HG03135 (cell line): ENCODE data around the gene CALD1.

Source experiments
- ATAC-seq: cut with Tn5 transposase; IDR thresholded peaks from one replicate; pipeline ENCODE4 v1.9.1; 2021; ENCODE audit warnings: mild to moderate bottlenecking, moderate library complexity; ENCODE audit not compliant: unreplicated experiment

The CALD1 gene

DNA sequence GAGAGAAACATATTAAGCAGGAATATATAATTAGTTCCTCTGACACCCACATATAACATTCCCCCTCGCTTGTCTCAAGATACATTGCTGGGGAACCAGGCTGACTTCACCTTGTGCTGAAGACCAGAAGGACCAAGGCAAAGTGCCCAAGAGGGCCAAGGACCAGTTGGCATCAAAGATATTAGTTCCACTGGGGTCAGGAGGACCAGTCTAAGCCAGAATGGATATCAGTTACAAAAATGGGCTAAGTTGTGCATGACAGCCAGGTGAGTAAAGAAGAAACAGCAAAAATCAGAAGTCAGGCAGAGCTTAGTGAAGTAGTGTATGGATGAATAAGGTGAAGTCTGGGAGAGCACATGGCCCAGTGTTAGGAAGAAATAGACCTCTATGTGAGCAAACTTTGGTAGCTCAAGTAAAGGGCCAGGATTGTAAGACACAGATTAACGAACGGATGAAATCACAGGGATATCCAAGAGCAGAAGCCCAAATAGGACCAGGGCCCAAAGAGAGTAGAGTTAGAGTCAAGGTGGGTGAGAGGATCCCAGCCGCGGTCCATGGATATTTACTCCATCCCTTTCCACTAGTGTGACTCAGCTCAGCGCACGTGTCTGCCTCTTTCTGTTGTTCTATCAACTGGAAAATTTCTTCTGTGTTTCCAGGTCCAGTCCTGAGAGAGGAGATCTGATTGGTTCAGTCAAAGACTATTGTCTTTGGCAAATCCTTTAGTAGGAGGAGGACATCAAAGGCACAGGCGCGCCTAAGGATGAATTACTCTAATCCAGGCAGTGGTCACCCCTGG is 5.0 kb downstream of the CALD1 start:
- no peak for ATAC-seq

DNA sequence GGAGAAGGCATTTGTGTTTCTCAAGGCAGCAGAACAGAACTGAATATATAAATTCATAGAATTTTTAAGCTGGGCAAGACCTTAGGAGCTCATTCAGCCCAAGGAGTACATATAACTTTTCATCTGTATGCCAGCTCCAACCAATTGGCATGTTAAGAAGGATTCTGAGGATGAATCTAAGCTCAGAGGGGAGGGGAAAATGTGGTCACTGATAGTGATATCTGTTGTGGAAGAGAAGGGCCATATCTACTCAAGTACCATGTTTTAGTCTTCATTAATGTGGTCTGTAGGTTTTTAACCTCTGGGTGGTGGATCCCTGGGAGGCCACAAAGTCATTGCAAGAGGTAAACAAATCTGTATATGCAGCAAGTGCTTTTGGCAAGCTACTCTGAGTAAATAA is 6.4 kb downstream of the CALD1 start:
- ATAC-seq = no peak

DNA sequence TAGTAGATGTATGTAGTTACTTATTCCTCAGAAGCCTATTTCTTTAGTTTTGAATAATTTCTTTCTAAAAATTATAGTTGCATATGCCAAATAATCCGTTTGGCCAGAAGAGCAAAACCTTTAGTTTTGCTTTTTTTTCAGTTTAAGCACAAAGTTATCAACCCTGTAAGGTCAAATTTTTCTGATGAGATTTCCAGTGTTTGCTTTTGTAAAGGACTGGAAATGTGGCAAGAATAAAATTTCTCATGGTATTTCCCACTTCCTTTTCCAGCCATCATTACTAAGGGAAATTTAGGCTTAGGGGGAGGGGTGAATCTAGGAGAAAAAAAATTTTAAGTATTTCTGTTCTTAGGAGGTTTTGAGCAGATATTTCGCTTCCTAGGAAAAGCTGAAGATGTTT is 7.6 kb downstream of the CALD1 start:
- no peak for ATAC-seq

DNA sequence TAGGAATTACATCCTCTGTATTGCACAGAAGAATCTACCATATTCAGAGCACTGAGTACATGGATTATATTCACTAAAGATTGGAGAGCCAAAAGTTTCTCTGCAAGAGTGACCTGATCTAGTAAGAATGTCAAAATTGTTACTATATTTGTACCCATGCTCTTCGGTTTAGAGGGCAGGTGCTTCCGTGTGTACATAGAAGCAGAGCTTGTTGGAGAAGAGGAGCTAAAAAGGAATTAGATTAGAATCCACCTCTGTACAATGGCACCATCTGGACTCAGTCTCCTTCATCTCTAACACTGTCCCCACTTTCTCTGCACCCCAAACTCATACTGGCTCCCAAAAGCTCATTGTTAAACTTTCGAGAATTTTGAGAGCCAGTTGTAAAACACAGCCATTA is 8.3 kb downstream of the CALD1 start:
- ATAC-seq = no peak

DNA sequence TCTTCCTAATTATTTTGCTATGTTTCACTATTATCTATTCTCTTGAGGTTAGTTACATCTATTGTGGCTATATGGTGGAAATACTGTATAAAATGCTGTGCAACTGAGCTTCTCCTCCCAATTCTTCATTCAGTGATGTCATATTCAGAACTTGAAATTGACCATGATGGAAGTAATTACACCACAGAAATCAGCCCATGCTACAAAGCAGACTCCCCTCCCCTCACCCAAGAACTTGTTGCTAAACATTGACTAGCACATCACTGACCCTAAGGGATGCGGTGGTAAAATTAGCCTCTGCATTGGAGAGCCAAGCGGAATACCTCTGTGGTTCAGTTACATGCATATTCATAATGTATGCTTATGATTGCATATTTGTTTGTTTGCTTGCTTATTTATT is 8.8 kb downstream of the CALD1 start:
- ATAC-seq = no peak

DNA sequence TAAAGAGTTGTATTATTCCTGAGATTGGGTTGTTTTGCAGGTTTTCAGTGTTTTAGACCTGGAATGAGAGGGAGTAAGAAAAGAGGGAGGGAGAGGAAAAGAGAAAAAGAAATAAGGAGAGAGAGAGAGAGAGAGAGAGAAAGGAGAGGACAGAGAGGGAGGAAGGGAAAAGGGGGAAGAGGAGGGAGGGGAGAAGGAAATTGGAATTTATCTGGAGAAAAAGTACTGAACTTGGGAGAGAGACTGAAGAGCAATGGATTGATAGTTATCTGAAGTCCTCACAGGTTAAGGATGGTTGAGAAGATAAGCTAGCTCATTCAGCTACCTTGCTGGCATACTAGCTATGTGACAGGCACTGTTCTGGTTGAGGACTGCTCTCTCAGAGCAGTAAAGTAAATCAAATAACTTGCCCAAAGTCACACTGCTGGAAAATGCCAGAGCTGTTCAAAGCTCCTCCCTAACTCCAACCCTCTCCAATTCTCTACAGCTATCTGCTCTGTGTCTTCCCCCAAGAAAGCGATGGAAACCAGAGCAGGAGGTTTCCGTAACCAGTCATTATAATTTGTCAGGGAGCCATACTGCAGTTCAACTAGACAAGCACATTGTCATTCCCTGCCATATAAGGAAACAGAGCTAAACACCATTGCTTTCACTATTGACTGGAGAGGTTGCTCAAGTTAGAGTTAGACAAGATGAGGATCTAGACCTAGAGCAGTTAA is 10.7 kb downstream of the CALD1 start:
- no peak for ATAC-seq

DNA sequence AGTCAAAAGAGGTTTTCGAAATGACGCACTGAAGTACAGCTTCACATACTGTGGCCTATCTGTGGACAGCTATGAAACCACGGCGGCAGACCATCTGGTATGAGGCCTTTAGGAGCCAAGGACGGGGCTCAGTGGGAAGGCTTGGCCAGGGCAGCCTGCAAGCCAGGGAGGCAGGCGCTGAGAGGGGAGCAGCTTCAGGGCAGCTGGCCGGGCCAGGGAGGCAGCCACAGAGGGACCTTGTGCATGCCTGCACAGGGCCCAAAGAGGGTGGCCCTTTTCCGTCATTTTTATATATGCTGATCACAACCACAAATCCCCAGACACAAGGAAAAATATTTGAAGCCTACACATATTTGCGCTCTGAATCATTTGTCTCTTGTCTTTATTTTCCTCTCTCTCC is 13.5 kb downstream of the CALD1 start:
- ATAC-seq = no peak

DNA sequence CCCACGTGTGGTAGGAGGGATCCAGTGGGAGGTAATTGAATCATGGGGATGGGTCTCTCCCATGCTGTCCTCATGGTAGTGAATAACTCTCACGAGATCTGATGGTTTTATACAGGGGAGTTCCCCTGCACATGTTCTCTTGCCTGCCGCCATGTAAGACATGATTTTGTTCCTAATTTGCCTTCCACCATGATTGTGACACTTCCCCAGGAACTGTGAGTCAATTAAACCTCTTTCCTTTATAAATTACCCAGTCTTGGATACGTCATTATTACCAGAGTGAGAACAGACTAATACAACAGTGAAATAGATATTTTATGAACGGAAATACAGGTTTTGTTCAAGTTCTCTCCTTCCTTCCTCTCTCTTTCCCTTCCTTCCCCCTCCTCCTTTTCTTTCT is 15.8 kb downstream of the CALD1 start:
- ATAC-seq = no peak

DNA sequence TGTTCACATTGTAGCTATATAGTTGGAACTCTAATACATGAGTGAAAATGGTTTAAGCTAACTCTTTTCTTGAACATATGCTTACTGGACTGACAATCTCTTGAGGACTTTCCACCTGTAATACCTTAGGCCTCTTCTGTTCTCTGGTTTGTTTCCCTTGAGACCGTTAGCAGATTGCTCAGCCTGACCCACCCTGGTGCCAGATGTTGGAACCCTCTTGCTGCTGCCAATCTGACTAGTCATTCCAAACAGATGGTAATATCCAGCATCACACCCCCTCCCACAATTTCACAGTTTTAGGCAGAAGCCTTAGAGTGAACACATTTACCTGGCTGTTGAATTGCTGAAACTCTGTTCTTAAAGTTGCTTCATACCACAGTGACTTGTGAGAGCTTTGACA is 18.7 kb downstream of the CALD1 start:
- no peak for ATAC-seq

DNA sequence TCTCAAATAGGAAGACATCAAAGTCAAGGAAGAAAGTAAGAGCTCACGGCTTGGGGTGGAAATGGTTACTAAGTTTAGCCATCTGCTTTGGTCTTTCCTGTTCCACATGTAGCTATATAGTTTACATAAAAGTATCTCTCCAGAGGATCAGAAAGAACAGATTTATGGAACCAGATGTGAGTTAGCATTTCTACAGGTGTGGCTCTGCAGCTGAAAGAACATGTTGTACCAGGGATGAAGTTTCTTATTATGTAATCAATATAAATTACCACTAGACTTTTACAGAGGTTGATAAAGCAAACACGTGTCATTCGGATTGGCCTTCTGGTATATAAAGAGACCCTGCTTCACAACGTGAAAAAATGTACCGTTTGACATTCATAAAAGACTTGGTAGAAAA is 19.9 kb downstream of the CALD1 start:
- ATAC-seq = no peak

DNA sequence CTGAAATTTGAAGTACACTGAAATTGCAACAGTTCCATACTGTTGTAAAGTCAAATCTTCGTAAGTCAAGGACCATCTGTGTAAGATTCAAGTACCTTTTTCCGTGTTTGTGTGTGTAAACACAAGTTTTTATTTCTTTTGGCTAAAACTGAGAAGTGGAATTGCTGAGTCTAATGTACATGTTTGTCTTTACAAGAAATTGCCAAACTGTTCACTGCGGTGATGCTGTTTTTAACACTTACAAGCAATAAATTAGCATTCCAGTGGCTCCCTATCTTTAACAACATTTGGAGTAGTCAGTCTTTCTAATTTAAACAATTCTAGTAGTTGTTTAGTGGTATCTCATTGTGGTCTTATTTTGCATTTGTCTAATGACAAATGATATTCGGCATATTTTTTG is 23.3 kb downstream of the CALD1 start:
- ATAC-seq = no peak

DNA sequence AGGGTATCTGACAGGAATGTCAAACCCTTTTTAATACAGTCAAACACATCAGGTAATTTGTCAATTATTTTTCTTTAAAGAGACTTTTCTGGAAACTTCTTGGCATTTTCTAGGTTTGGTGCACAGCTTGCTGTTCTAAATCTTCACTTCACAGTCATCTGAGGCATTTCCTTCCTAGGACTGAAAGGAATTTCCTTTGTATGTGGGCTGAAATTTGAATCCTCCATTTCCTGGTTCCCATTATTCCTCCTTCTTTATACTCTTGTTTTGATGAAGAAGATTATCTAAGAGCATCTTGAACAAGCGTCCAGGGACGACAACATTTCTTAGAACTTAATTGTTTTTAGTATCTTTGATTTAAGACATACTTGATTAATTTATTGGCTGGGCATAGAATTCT is 24.9 kb downstream of the CALD1 start:
- ATAC-seq = no peak

DNA sequence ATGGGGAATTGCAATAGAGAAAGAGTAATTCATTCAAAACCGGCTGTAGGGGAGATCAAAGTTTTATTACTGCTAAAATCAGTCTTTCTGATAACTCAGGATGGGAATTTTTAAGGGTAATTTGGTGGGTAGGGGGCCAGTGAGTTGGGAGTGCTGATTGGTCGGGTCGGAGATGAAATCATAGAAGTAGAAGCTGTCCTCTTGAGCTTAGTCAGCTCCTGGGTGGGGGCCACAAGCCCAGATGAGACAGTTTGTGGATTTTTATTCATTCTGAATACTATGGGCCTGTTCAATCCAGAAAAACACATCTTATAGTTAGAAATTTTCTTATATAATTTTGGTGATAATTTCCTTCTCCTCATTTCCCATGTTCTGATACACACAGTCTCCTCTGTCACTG is 25.4 kb downstream of the CALD1 start:
- no peak for ATAC-seq

DNA sequence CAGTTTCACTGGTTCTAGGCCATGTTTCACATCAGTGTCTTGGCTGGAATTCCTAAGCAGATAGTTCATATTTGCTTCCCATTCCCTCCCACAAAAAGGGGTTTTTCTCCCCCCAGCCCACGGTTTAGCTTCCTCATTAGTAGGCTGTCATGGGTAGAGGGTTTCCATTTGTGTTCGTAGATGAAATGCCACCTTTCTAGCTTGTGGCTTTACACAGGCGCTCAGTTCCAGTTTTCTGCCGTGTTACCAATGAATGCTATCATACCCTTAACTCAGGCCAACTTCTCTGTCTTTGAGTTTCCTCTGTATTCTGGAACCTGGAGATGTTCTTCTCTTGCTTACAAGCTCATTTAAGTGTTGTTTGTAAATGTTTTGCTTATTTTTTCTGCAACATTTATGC is 26.8 kb downstream of the CALD1 start:
- no peak for ATAC-seq

DNA sequence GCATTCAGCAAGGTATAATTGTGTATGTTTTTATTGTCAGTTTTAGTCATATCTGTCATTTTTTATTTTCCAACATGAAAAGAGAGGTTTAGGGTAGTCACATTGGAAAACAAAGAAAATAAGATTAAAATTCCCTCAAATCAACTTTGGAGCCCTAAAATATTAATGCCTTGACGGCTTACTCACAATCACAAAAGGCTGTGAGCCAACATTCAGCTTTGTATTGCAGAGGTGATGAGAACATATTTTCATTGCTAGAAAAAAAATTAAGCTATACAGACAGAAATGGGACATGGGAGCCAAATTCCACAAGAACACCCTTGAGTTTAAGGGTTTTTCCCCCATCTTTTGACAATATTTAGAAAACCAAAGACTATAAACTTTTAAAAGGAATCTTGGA is 30.2 kb downstream of the CALD1 start:
- ATAC-seq = no peak

DNA sequence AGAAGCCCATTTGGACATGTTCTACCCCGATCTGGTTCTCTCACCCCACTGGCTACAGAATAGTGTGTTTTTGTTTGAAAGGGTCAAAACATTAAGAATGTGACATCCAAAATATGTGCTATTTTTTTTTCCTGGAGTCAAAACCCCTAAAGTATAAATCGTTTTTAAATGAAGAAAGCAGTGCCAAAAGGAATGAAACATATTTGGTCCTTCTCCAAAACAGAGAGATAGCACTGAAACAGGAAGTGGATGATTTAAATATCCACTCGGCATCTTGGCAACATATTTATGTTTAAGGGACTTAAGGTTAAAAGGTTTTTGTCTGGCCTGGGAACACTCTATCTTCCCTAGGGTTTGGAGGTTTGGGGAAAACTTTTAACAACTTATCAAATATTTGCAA is 32.3 kb downstream of the CALD1 start:
- no peak for ATAC-seq

DNA sequence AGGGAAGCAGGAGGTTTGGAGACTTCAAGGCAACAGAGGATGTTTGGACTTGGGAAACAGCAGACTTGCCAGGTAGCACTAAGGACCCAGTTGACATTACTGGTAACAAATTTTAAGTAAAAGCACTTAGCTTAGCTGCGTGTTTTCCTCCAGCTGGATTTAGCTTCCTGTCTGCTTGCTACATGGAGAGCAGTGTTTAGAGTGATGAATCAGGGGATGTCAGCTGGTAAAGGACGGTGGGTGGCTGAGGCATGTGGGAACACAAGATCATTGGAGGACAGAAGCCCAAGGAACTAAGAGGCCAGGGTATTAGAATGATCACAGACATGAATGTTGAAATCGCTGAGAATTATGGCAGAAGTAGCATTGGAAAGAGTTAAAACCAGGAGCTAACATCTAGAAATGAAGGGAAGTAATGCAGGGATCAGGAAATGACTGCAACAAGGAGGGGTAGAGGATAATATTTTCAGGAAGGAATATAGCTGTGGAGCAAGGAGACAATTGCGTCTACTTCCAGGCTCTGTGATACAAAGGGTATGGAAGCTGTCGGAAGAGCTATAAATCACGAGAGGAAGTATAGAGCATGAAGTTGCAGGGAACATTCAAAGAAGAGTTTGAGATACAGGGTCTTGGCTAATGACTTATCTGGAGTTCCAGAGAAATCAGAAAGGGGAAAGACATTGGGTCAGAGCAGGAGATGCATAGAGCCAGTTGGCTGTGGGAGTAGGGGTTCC is 34.4 kb downstream of the CALD1 start:
- ATAC-seq = no peak

DNA sequence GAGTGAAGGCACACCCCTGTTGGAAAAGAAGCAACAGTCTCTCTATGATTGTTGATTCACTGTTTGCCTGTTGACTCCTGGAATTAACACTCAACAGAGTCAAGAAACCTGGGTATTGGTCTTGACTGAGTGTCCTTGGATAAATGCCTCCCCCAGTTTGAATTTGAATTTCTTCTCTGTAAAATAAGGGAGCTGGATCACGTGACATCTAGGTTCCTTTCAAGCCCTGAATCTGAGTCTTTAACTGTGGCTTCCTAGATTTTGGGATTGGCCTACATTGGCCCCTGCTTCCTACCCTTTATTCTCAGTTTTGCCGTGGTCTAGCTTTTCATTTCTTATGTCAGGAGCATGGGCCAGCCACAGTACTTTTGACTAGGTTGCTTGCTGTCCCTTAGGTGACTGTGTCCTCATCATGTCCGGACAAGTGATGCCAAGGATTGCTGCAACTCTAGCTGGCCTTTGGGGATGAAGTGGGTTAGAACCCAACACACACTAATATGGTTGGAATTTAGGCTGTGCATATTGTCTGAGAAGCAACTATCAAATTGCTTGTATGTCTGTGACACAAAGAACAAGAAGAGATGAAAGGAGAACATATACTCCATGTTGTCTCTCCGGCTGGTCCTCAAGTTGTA is 35.4 kb downstream of the CALD1 start:
- ATAC-seq = no peak

DNA sequence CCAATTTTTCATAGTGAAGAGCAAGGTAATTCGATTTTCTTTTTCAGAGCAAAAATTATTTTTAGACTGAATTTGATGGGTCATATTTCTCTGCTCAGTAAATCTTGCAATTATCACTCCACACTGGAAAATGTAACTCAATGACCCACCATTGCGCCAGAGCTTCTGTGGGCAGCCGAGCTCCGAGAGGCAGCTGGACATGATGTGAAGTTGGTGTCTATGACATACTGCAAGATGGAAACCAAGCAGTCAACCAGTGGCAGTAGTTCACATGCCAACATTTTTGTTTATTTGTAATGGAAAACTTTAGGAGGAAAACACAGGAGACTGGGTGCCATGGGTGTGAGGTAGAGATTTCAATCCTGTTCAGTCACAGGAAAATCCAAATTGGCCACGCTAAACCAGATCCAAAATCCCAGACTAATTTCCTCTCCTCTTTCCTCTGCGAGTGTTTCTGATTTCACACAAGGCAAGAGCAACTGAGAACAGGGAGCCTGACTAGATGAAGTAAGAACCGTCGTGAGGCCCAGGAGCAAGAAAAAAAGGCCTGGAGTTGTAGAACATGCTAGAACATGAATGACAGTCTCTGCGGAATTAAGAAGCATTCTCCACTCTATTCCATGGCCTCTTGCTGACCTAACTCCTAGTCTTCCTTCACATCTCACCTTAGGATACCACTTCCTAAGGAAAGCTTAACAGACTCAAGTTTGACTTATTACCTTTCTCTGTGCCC is 39.3 kb downstream of the CALD1 start:
- ATAC-seq = no peak

DNA sequence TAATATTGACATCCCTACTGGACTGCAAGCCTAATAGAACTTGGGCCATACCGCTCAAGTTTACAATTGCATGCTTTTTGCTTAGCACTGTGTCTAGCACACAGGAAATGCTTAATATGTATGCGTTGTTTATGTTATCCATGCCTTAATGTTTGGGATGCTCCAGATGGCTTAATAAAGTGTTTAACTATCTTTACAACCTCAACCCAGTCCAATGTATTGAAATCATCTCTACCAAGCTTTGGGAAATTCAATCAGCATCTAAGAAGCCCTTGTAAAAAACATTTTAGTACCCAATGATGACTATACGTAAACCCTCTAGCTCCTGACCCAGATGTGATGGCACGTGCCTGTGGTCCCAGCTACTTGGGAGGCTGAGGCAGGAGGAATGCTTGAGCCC is 40.0 kb downstream of the CALD1 start:
- ATAC-seq = no peak

DNA sequence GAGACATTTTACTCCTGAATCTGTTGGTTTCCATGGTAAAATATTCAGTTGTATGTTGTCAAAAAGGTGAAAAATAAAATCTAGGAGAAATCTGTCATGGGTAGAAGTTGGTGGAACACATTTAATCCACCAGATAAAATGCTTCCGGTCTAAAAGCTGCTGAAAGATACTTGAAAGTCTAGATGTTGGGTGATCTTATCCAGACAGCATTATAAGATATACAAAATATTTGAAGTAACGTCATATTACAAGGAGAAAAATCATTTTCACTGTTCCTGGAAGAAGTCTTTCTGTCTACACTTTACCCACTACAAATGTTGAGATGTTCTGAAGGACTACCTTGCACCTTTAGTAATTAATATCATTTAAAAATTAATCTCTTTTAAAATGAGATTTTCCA is 40.9 kb downstream of the CALD1 start:
- no peak for ATAC-seq
